Smooth muscle cell (in vitro differentiated cells): ENCODE measurements around the gene ELL3. TPM values are rescaled to one million over a fixed set of nuclear protein-coding genes. Genes with fewer than 3 reads are reported as not detected.
A peak's percentile ranks its signal among the peaks of the same experiment; 100 is the strongest.
"Not testable (repeated sequence)": the region's sequence is repeated elsewhere in the genome, so short reads cannot be mapped to it uniquely, and the experiment has no call there.

ENCODE experiments used
- DNase-seq: peaks from one replicate; lab custom pipeline; 2025; ENCODE audit not compliant: unreplicated experiment; lab: John Stamatoyannopoulos, UW
- H2AFZ ChIP-seq: fragments of 200-600 bp; sonication (generic); 2 replicates; pipeline ENCODE4 v1.6.0; 2016; ENCODE audit warnings: antibody characterized with exemption, low read depth, mild to moderate bottlenecking
- H3F3A ChIP-seq: fragments of 200-600 bp; sonication (generic); 2 replicates; pipeline ENCODE4 v1.6.0; 2017; ENCODE audit warnings: antibody characterized with exemption, low read depth
- H3K27ac ChIP-seq: fragments of 200-600 bp; sonication (generic); 2 replicates; pipeline ENCODE4 v1.5.1; 2016; ENCODE audit warnings: low read depth, mild to moderate bottlenecking
- H3K27me3 ChIP-seq: fragments of 200-600 bp; sonication (generic); 2 replicates; pipeline ENCODE4 v1.6.1; 2016; ENCODE audit warnings: low read depth, mild to moderate bottlenecking
- H3K36me3 ChIP-seq: fragments of 200-600 bp; sonication (generic); 2 replicates; pipeline ENCODE4 v1.5.1; 2016; ENCODE audit warnings: low read depth
- H3K4me1 ChIP-seq: fragments of 200-600 bp; sonication (generic); 2 replicates; pipeline ENCODE4 v1.5.1; 2016; ENCODE audit warnings: low read depth
- H3K4me2 ChIP-seq: fragments of 200-600 bp; sonication (generic); 2 replicates; pipeline ENCODE4 v1.6.0; 2016; ENCODE audit warnings: mild to moderate bottlenecking
- H3K4me3 ChIP-seq: fragments of 200-600 bp; sonication (generic); 2 replicates; pipeline ENCODE4 v1.5.1; 2016; ENCODE audit warnings: mild to moderate bottlenecking
- H3K79me2 ChIP-seq: fragments of 200-600 bp; sonication (generic); 2 replicates; pipeline ENCODE4 v1.6.0; 2016; ENCODE audit warnings: low read depth, mild to moderate bottlenecking
- H3K9ac ChIP-seq: fragments of 200-600 bp; sonication (generic); 2 replicates; pipeline ENCODE4 v1.6.0; 2016; ENCODE audit warnings: low read depth
- H3K9me3 ChIP-seq: fragments of 200-600 bp; sonication (generic); replicated peaks from 2 replicates; pipeline ENCODE4 v1.5.1; 2016; ENCODE audit warnings: low read depth
- H4K20me1 ChIP-seq: fragments of 200-600 bp; sonication (generic); 2 replicates; pipeline ENCODE4 v1.6.0; 2016; ENCODE audit warnings: low read depth
- WGBS: methylation state at CpG from one replicate; pipeline ENCODE4 v1.1.7; 2016; ENCODE audit warnings: low lambda C conversion rate; 5-methylcytosine and 5-hydroxymethylcytosine counted together
- polyA plus RNA-seq: library from polyadenylated mRNA; unstranded; fragments of >200 nt; fragmentation: Nextera tagmentation; extraction: Ambion mirVana; gene quantifications from 2 replicates; pipeline ENCODE4 v1.2.1, GENCODE V29; 2016
- total RNA-seq: library from RNA; depleted of rRNA; stranded (reverse); fragments of >200 nt; gene quantifications from 2 replicates; pipeline ENCODE4 v1.2.3, GENCODE V29; 2014
- TF ChIP-seq, protein P1 (sequence below): fragments of 200-600 bp; sonication (generic); IDR thresholded peaks from 2 replicates; pipeline ENCODE4 v1.5.1; 2017; ENCODE audit warnings: borderline replicate concordance, mild to moderate bottlenecking, antibody characterized with exemption; ENCODE audit not compliant: insufficient read depth, poor library complexity, severe bottlenecking

ELL3 gene
- total and polyA plus RNA-seq, 2 experiments from 2014 or later = 0.25 to 1.1 TPM

DNA sequence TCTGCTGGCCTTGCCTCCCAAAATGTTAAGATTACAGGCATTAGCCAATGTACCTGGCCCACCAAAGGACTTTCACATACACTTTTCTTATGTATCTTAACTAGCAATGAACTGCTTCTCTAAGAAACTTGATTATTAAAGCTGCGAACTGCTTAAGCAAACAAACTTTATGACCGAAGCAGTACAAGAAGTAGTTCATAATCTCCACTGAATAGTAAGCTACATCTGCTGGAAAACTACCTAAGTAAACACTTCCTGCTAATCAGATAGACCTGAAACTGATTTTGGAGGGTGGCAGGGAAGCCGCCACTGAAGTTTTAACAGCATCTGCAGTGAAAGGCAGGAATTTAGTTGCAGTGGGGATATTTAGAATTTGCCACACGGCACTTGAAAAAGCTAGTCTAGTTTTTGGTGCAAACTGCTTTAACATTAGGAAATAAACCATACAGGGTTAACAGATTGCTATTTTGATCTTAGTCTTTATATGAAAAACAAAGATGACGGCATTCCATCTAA is 31.7 kb upstream of the ELL3 start:
- no peak for DNase-seq

DNA sequence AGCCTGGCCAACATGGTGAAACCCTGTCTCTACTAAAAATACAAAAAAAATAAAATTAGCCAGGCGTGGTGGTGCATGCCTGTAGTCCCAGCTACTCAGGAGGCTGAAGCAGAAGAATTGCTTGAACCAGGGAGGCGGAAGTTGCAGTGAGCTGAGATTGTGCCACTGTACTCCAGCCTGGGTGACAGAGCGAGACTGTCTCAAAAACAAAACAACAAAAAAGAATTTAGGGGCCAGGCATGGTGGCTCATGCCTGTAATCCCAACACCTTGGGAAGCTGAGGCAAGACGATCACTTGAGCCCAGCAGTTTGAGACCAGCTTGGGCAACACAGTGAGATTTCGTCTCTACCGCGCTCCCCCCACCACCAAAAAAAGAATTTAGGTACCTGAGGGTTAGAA is 25.9 kb upstream of the ELL3 start:
- not testable (repeated sequence) for H3K27me3 ChIP-seq, H3K9me3 ChIP-seq, H3K27ac ChIP-seq, H2AFZ ChIP-seq, H3K4me2 ChIP-seq, H4K20me1 ChIP-seq, H3K4me3 ChIP-seq, H3K9ac ChIP-seq, DNase-seq
- H3K79me2 ChIP-seq = peaks cover 17% of the 10 kb centered on the region
- H3K36me3 ChIP-seq = peaks cover 11% of the 10 kb centered on the region
- 98% methylated on average over 7 of the region's 7 CpGs for WGBS
- H3K4me1 ChIP-seq = peaks cover 15% of the 10 kb centered on the region
- H3F3A ChIP-seq = peaks cover 37% of the 10 kb centered on the region

More for the DNA sequence above, 31.7 kb upstream of the ELL3 start:
- H3K27me3 ChIP-seq = no peaks in the 10 kb centered on the region
- TF ChIP-seq, protein P1, sequence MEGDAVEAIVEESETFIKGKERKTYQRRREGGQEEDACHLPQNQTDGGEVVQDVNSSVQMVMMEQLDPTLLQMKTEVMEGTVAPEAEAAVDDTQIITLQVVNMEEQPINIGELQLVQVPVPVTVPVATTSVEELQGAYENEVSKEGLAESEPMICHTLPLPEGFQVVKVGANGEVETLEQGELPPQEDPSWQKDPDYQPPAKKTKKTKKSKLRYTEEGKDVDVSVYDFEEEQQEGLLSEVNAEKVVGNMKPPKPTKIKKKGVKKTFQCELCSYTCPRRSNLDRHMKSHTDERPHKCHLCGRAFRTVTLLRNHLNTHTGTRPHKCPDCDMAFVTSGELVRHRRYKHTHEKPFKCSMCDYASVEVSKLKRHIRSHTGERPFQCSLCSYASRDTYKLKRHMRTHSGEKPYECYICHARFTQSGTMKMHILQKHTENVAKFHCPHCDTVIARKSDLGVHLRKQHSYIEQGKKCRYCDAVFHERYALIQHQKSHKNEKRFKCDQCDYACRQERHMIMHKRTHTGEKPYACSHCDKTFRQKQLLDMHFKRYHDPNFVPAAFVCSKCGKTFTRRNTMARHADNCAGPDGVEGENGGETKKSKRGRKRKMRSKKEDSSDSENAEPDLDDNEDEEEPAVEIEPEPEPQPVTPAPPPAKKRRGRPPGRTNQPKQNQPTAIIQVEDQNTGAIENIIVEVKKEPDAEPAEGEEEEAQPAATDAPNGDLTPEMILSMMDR = no peak
- 97% methylated on average over 5 of the region's 5 CpGs for WGBS
- H3K36me3 ChIP-seq = peaks cover 35% of the 10 kb centered on the region
- H3F3A ChIP-seq = peaks cover 5% of the 10 kb centered on the region
- no peaks in the 10 kb centered on the region for H4K20me1 ChIP-seq
- H3K9me3 ChIP-seq = no peaks in the 10 kb centered on the region
- H3K27ac ChIP-seq = no peak overlapping the region
- H2AFZ ChIP-seq = no peak overlapping the region
- H3K79me2 ChIP-seq = no peaks in the 10 kb centered on the region
- H3K9ac ChIP-seq = no peak overlapping the region
- H3K4me2 ChIP-seq = no peak overlapping the region
- H3K4me3 ChIP-seq = no peak overlapping the region
- H3K4me1 ChIP-seq = no peaks in the 10 kb centered on the region

- DNase-seq = peak; percentile 62
- 8% methylated on average over 42 of the region's 44 CpGs for WGBS
These were observed 23.7 kb upstream of the ELL3 start, which contains the start of gene HYPK for GRCh38 chr15:43800286-43801141. HYPK (plus strand) TSS chr15:43800599; CDS start chr15:43800623, 24 bp downstream.

GRCh38 chr15:43799945-43800285 is 23.1 kb upstream of the ELL3 start, which contains the start of gene SERINC4:
SERINC4 (minus strand) TSS chr15:43800220; CDS start chr15:43799986, 234 bp downstream.
- H3F3A ChIP-seq = peaks cover 55% of the 10 kb centered on the region
- 97% methylated on average over 8 of the region's 8 CpGs for WGBS
- peak within 1 kb of the TSS; percentile 86 for H3K9ac ChIP-seq
- DNase-seq = no peak
- peaks cover 21% of the 10 kb centered on the region for H3K4me1 ChIP-seq
- peak within 1 kb of the TSS; percentile 43 for H3K27ac ChIP-seq
- H3K79me2 ChIP-seq = peaks cover 27% of the 10 kb centered on the region
- peak within 1 kb of the TSS; percentile 92 for H3K4me2 ChIP-seq
- no peaks in the 10 kb centered on the region for H3K9me3 ChIP-seq
- no peaks in the 10 kb centered on the region for H3K27me3 ChIP-seq
- H2AFZ ChIP-seq = no peak within 1 kb of the TSS
- H4K20me1 ChIP-seq = peaks cover 35% of the 10 kb centered on the region
- TF ChIP-seq, protein P1 = no peak
- peak within 1 kb of the TSS; percentile 88 for H3K4me3 ChIP-seq
- H3K36me3 ChIP-seq = peaks cover 7% of the 10 kb centered on the region

More at GRCh38 chr15:43800286-43801141, 23.7 kb upstream of the ELL3 start, which contains the start of gene HYPK:
- peak within 1 kb of the TSS; percentile 43 for H3K27ac ChIP-seq
- H2AFZ ChIP-seq = no peak within 1 kb of the TSS
- H3K9ac ChIP-seq = peak within 1 kb of the TSS; percentile 86
- TF ChIP-seq, protein P1 = no peak
- peaks cover 29% of the 10 kb centered on the region for H4K20me1 ChIP-seq
- peak within 1 kb of the TSS; percentile 88 for H3K4me3 ChIP-seq
- peaks cover 7% of the 10 kb centered on the region for H3K36me3 ChIP-seq
- H3K4me1 ChIP-seq = peaks cover 15% of the 10 kb centered on the region
- H3K4me2 ChIP-seq = peak within 1 kb of the TSS; percentile 92
- H3F3A ChIP-seq = peaks cover 49% of the 10 kb centered on the region
- H3K79me2 ChIP-seq = peaks cover 21% of the 10 kb centered on the region
- H3K9me3 ChIP-seq = no peaks in the 10 kb centered on the region
- H3K27me3 ChIP-seq = no peaks in the 10 kb centered on the region
